GM18870 (cell line): Measurements from ENCODE around the gene TUBG2.
"Not testable (repeated sequence)": the region's sequence is repeated elsewhere in the genome, so short reads cannot be mapped to it uniquely, and the experiment has no call there.

Experiments
- ATAC-seq: cut with Tn5 transposase; IDR thresholded peaks from one replicate; pipeline ENCODE4 v1.9.1; 2021; ENCODE audit warnings: moderate library complexity; ENCODE audit not compliant: unreplicated experiment

TUBG2 gene

DNA sequence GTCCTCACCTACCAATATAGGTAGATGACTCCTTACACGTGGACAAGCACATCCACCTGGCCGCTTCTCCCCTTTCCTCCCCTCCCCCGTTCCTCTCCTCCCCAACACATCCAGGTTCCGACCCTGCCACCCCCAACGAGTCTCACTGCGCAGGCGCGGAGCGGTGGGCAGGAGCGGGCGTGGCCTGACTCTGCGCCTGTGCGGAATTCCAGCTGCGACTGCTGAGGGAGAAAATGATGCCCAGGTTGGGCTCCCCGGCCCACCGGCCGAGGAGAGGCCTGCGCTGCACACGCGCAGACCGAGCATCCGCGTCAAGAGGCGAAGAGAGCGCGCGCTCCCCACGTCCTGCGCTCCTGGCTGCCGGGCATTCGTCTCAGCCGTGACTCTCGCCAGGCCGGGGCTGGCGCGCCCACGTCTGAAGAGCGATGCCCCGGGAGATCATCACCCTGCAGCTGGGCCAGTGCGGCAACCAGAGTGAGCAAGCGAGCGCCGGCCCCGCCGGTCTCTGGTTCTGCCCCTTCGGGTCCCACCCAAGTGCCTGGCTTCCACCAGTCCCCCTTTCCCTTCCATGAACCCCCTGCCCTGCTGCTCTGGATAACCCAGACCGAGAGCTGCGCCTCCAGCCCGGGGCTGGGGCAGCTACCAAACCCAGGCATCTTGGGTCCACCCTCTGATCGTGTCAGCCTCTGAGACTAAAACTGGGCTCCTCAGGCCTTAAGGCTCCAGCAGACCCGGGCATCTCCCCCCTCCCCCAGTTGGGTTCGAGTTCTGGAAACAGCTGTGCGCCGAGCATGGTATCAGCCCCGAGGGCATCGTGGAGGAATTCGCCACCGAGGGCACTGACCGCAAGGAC is at the start of gene TUBG2:
TUBG2 (plus strand) TSS at position 206 of the 853 bp plus-strand sequence; CDS start at position 426, 220 bp downstream.
- ATAC-seq, result no peak

DNA sequence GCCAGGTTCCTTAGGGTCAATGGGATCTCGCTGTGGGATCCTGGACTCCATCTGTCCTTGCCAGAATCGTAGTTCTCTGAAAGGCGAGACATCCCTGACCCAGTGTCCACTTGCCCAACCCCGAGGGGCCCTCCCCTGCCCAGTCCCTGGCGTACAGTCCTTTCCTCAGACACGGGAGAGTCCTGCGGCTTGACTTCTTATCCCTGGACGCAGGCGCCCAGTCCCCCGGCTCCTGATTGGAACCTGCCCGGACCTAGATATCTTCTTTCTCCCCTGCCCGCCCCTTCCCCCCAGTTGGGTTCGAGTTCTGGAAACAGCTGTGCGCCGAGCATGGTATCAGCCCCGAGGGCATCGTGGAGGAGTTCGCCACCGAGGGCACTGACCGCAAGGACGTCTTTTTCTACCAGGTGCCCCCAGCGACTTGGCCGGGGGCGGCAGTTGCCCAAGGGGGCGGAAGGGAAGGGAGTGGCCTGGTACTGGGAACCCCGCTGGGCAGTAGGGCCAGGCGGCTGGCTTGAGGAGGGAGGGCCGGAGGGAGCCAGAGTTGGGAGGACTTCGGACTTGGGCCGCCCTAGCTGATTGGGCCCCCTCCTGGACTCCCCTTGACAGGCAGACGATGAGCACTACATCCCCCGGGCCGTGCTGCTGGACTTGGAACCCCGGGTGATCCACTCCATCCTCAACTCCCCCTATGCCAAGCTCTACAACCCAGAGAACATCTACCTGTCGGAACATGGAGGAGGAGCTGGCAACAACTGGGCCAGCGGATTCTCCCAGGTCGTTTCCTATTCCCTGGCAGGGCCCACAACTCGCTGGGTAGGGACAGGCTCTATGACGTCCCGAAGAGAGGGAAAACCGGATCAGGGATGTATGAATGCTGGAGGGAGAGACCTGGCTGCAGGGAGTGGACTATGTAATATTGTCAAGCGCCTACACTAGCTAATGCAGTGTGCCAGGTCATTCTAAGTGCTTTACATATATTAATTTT is 49.0 kb upstream of the TUBG2 start:
- not testable (repeated sequence) for ATAC-seq

- no peak for ATAC-seq
Measured at GRCh38 chr17:42612013-42612412, 47.1 kb upstream of the TUBG2 start.

- ATAC-seq, result no peak
Measured at GRCh38 chr17:42613699-42614295, 45.3 kb upstream of the TUBG2 start.

DNA sequence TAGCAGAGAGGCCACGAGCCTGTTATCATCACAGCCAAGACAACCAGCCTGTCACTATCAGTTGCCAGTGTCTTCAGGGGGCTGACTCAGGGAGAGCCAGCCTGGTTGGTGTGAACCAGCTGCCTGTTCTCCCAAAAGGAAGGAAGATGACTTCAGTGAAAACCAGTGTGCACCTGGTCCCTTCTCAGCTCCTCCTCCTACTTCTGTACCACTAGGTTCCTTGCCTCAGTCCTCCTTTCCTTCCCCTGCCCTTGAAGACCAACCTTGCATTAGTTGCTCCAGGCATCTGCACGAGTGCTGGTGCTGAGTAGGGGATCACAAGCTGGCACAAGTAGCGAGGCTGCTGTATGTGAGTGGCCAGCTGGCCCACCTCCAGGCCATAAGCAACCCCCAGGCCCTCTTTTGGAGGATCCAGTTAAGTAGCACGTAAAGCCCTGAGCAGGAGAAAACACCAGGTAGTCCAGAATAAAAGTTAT is 41.1 kb upstream of the TUBG2 start:
- peak; percentile 10 for ATAC-seq

DNA sequence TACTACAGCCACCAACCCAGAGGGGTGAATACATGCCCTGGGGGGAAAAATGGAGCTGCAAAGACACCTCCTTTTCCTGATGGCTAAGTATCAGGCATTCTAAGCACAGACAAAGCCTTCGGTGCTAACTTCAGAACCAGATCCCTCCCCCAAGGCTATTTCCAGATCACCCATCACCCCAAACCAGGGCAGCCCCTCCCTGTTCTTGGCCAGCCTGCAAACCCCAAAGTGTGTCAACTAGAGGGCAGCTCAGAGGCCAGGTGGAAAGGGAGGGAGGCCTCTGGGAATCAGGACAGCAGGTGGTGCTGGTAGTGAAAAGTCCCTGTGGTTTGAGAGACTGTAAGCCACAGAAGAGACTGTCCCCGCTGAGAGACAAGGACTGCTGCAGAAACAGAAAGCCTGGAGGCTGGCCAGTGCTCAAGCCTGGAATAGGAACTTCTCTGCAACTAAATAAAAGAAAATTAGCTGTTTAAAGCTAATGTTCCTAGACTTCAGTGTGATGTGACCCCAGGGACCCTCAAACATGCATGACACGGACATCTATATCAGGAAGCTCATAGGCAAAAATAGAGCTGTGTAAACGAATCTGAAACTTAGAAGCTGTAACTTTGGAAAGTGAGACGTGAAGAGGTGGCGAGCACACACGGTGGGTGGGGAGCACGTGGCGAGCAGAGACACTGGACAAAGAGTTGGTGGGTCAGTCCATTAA is 40.5 kb upstream of the TUBG2 start:
- ATAC-seq, result peak; percentile 78

DNA sequence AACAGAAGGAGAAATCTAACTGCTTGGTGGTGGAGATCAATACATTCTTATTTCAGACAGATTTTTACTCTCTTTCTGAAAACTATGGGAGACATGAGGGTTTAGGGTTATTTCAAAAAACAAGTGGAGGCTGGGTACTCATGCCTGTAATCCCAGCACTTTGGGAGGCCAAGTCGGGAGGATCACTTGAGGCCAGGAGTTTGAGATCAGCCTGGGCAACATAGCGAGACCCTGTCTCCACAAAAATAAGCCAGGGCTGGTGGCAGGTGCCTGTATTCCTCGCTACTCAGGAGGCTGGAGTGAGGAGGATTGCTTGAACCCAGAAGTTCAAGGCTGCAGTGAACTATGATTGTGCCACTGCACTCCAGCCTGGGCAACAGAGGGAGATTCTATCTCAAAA is 37.1 kb upstream of the TUBG2 start:
- not testable (repeated sequence) for ATAC-seq

- no peak for ATAC-seq
Measured at GRCh38 chr17:42623271-42623670, 35.8 kb upstream of the TUBG2 start.

- no peak for ATAC-seq
Measured at GRCh38 chr17:42623732-42624596, 35.1 kb upstream of the TUBG2 start.

GRCh38 chr17:42627032-42627764 is 31.9 kb upstream of the TUBG2 start:
- not testable (repeated sequence) for ATAC-seq

DNA sequence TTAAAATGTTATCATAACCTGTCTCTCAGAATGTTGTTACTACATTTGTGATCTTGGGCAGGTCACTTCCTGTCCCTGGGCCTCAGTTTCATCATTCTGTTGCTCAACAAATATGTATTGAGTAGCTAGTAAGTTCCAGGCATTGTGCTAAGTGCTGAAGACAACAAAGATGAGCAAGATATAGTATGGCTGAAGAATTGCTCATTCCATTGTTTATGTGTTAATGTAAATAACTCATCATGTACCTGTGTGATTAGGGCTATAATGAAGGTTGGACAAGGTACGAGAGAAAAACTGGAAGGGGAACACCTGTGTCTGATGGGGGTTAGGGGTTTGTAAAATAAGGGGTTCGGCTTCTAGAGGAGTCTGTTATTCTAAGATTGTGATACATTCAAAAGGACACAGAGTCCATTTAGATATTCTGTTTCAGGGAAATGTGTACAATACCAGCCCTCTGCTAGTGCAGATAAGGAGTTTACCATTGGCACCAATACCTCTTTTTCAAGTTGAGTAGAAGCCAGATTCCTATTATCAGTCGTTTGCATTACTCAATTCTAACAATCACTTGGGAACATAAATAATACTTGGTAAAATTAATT is 29.6 kb upstream of the TUBG2 start:
- no peak for ATAC-seq

DNA sequence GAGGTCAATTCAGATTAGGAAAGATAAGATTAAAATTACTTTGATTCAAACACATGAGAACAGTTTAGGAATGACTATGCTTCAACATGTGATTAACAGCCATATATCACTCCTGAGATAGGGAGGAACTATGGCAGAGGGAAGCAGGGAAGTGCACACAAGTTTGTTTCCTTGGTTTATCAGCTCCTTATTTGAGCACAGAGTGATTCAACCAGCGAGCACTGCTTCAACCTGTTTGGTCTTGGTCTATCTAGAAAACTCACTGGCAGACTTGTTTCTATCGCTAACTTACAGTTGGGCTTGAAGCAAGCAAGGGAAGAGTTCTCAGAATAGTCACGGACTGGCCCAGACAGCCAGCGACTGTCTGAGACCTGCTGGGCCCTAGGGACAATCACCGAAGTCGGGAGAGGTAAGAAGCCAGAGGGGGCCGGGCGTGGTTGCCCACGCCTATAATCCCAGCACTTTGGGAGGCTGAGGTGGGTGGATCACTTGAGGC is 26.1 kb upstream of the TUBG2 start:
- ATAC-seq, result no peak

GRCh38 chr17:42639525-42640113 is 19.5 kb upstream of the TUBG2 start:
- ATAC-seq, result no peak

DNA sequence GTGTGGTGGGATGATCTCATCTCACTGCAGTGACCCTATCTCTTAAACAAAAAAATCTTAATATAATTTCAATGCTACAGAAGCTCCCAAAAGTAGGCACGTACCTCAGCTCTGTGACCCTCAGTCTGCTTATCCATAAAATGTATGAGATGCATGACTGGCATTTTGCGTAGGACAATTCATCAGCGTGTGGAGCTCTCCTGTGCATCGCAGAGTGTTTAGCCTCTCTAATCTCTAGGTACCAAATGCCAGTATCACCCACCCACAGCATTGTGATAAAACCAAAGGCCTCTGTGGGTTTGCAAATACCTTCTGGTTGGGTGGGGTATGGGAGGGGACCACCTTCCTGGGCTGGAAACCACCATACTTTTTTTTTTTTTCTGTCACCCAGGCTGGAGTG is 19.0 kb upstream of the TUBG2 start:
- no peak for ATAC-seq

- no peak for ATAC-seq
Measured at GRCh38 chr17:42642336-42642735, 16.7 kb upstream of the TUBG2 start.

DNA sequence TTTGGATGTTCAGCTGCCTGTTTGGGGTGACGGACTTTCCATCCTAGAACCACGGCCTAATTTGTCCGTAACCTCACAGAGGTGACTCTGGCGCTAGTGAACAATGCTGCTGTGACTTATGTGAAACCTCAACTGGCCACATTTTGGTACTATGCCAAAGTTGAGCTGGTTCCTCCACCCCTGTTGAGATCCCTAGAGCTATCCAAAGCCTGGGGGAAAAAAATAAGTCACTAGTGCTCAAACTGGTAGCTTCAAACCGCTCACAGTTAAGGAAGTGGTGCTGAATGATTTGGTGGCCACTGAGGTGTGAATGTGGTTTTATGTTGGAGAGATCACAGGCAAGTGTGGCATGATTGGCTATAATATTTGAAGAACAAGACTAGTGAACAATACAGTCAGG is 11.3 kb upstream of the TUBG2 start:
- ATAC-seq, result no peak

DNA sequence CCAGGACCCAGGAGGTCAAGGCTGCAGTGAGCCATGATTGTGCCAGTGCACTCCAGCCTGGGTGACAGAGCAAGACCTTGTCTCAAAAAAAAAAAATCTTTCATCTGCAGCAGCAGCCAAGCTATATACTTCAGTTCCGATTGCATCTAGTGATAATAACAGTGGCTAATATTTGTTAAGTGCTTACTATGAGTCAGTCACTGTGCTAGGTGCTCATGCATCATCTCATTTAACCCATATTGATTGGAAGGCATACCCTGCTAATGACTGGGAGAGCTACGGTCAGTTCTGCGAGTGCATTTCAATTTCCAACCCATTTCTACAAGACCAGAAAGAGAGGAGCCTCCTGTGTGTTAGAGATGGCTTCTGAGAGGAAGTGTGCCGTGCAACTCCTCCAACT is 7.7 kb upstream of the TUBG2 start:
- ATAC-seq, result no peak
